Omental fat pad (tissue), 4 donors: ENCODE data around the gene SYAP1. TPM values are rescaled to one million over a fixed set of nuclear protein-coding genes. Genes with fewer than 3 reads are reported as not detected.
"Not testable (repeated sequence)": the region's sequence is repeated elsewhere in the genome, so short reads cannot be mapped to it uniquely, and the experiment has no call there.

ENCODE experiments used
- ATAC-seq: fragments of 150-250 bp; one replicate; pipeline ENCODE4 v1.9.1; 2016; ENCODE audit warnings: mild to moderate bottlenecking, moderate library complexity; ENCODE audit not compliant: low FRiP score
- DNase-seq: peaks from one replicate; pipeline ENCODE4 v3.0.0-alpha.2; 2019; ENCODE audit warnings: low spot score
- CTCF ChIP-seq, 3 donors: fragments of 450-650 bp; IDR thresholded peaks; one replicate each; pipeline ENCODE4 v1.5.1; 2016 to 2017; ENCODE audit warnings: antibody characterized with exemption in 3 of 3, mild to moderate bottlenecking in 3 of 3, moderate library complexity in 2 of 3
- total RNA-seq, 4 donors: library from RNA; depleted of rRNA; stranded (reverse); fragments of >200 nt; gene quantifications; one replicate each; pipeline ENCODE4 v1.1.0, GENCODE V29; 2016

The SYAP1 gene
- total RNA-seq, 4 donors from 2014 or later, result 15.0 to 33.5 (median 25.1) TPM

DNA sequence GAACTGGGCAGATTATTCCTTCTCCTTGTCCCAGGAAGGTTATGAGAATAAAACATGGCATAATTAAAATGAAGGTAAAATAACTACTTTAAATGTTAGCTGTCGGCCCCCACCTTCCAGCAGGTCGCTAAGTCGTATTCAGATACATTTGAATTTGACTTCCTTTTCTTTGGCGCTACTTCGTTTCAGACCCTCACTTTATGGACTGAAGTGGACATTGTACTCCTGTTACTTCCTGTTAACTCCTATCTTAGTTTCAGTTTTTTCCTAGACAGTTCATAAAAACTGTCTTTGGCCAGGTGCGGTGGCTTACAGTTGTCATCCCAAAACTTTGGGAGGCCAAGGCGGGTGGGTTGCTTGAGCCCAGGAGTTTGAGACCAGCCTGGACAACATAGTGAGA, 5.7 kb downstream of the SYAP1 start:
- TF ChIP-seq CTCF (IDR thresholded peaks at IDR 0.05), result no peak
- ATAC-seq, result no peak
- DNase-seq, result no peak

DNA sequence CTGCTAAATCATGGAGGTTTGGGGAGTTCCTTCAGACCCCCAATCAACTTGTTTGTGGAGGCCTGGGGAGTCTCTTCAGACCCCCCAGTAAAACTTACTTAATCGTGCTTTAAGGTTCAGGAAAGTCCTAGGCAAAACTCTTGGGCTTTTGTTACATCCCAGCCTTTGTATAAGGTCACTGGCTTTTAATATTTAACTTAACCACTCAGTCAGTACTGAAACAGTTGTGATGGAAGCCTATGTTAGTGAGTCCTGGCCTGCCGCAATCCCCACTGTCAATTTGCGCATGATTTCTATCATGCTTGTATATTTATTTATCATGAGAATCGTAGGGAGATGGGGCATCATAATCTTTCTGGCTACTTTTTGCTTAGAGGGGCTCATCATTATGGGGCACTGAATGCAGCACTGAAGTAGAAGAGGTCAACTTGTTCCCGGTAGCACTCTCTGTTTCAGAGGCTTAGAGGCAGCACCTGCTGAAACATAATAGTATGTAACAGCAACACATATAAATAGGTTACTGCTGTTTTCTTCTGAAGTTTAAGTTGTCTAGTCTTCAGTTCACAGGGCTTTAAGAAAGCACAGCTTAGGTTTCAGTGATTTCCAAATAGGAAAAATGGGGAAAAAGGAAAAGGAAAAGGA, 7.1 kb downstream of the SYAP1 start:
- DNase-seq, ATAC-seq: not testable (repeated sequence)

- TF ChIP-seq CTCF (IDR thresholded peaks at IDR 0.05), result no peak
- ATAC-seq (no peak), DNase-seq (no peak)
These were observed 8.2 kb downstream of the SYAP1 start for GRCh38 chrX:16727637-16728036.

DNA sequence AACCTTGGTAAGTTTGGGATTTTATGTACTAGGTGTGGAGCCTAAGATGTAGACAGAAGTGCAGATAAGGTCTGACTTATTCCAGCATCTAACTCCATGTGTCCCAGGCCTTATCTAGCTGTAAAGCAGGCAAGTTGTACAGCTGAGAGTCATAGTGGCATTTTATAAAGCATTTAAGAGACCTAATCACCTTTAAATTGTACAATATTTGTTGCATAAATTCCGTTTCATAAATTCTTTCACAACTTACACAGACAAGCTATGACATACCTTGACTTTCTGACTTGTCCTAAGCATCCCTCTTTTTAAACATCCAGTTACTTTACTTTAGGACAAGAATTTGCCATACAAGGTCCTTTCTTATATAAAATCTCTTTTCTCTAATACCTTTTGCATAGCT, 11.0 kb downstream of the SYAP1 start:
- DNase-seq (no peak), ATAC-seq (no peak)
- no peak for TF ChIP-seq CTCF (IDR thresholded peaks at IDR 0.05)

GRCh38 chrX:16733013-16733412, 13.6 kb downstream of the SYAP1 start:
- ATAC-seq (no peak), DNase-seq (no peak)
- TF ChIP-seq CTCF (IDR thresholded peaks at IDR 0.05), result no peak

DNA sequence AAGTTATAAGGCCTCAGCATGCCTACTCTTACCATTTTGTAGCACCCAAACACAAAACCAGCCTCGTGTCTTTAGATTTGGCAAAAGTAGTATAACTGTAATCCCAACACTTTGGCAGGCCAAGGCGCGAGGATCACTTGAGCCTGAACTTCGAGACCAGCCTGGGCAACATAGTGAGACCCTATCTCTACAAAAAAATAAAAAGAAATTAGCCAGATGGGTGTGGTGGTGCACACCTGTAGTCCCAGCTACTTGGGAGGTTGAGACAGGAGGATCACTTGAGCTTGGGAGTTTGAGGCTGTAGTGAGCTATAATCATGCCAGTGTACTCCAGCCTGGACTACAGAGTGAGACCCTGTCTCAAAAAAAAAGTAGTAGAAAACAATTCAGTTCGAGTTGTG, 17.6 kb downstream of the SYAP1 start:
- no peak for ATAC-seq
- no peak for DNase-seq
- TF ChIP-seq CTCF (IDR thresholded peaks at IDR 0.05), result no peak

- ATAC-seq, result no peak
- no peak for TF ChIP-seq CTCF (IDR thresholded peaks at IDR 0.05)
- no peak for DNase-seq
These were observed 20.2 kb downstream of the SYAP1 start for GRCh38 chrX:16739574-16739973.
